ENCODE results near the gene CCDC33. TPM values are rescaled to one million over a fixed set of nuclear protein-coding genes. Genes with fewer than 3 reads are reported as not detected.

CCDC33 gene
- polyA plus RNA-seq = under 1 TPM in 1 of 3 donors, not detected in 2; 0.03 TPM

GRCh38 chr15:74235962-74236361 lies at the start of gene CCDC33:
Gene CCDC33 (plus strand): TSS chr15:74236326. CDS start chr15:74236720, 394 bp downstream.
- 55 to 71% (median 57%) methylated on average over 6 of the region's 6 CpGs for WGBS, 3 donors
- H3K27ac ChIP-seq (ENCODE audit: low read depth, low read length) = no peak within 1 kb of the TSS

DNA sequence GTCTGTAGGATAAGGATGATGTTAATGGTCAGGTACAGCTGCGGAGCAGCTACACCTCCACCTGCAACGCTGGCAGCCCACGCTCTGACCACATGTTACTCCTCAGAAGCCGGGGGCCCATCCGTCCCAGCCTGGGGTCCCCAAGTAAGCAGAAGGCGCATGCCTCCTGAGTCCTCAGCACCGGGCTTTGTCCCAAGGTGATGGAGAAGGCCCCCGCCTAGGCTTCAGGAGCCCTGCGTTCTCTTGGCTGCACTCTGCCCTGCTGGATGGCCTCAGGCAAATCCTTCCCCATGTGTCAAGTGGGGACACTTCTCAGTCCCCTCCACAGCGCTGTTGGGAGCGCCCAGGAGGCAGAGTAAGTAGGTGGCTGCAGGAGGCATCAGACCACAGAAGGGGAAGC lies 47.9 kb upstream of the CCDC33 start:
- no peak overlapping the region for H3K27ac ChIP-seq (ENCODE audit: low read depth, low read length)
- 87 to 95% (median 93%) methylated on average over 11 of the region's 11 CpGs for WGBS, 3 donors

DNA sequence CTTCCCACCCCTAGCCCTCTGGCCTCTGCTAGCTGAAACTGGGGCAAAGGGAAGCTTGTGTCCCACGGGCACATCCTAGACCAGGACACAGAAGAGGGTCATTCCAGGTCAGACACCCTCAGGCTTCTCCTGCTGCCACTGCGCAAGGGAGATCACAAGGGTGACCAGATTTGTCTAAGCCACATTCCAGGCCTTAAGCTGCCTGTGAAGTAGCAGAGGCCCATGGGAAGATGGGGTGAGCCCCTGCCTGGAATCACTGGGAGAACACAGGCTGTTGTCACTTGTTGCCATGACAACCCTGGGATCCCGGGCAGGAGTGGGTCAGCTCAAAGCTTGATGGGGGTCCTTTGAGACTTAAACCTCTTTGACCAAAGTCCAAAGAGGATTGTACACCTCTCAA lies 44.3 kb upstream of the CCDC33 start:
- H3K27ac ChIP-seq (ENCODE audit: low read depth, low read length) = no peak overlapping the region
- WGBS, 3 donors = 43 to 68% (median 65%) methylated on average over 3 of the region's 3 CpGs

DNA sequence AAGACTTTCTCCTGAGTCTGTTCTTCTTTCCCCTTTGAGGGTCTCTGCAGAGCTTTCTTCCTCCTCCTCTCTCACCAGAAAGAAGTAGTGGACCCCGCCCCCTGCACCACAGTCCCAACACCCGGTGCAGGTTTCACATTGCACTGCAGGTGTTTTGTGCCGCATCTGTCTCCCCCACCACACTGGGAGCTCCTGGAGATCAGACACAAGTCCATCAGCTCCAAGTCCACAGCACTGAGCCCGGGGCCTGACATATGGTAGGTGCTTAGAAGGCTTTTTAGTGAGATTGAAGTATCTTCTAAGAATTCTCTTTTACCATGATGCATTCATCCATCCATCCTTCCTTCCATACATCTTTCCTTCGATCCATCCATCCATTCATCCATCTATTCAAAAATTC lies 43.4 kb upstream of the CCDC33 start:
- H3K27ac ChIP-seq (ENCODE audit: low read depth, low read length) = no peak overlapping the region
- 80 to 90% (median 86%) methylated on average over 5 of the region's 5 CpGs for WGBS, 3 donors

DNA sequence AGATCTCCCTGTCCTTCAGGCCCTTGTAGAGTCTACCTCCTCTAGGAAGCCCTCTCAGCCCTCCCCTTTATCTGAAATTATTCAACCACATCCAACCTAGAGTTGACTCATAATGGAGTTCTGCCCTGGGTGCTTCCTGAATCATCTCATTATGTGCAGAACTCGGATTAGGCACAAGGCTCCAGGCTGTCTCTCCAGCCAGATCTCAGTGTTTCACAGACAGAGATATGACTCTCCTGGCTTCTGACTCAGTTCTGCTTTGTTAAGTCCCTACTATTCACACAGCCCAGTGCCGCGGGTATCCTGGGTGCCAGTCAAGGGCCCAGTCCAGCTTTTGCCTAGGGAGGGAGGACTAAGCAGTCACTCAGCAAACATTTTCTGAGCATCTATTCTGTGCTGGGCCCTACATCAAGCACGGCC lies 42.8 kb upstream of the CCDC33 start:
- H3K27ac ChIP-seq (ENCODE audit: low read depth, low read length) = no peak overlapping the region
- 75 to 84% (median 84%) methylated on average over 4 of the region's 4 CpGs for WGBS, 3 donors

DNA sequence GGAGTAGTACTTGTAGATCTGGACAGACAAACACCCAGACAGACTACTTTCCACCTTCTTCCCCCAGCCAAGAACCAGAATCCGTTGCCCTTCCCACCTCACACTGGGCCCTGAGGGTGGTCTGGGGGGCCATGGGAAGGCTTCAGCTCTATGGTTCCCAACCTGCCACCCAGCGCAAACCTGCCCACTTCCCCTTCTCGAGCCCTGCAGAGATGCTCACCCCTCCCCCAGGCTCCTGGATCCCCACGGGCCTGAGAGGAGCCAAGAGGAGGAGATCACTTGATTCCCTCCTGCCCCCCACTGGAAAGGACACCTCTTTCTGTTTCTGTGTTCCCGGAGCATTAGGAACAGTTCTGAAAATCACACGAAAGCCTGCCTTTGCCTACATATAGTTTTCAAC lies 42.2 kb upstream of the CCDC33 start:
- WGBS, 3 donors = 61 to 84% (median 65%) methylated on average over 6 of the region's 6 CpGs
- no peak overlapping the region for H3K27ac ChIP-seq (ENCODE audit: low read depth, low read length)

DNA sequence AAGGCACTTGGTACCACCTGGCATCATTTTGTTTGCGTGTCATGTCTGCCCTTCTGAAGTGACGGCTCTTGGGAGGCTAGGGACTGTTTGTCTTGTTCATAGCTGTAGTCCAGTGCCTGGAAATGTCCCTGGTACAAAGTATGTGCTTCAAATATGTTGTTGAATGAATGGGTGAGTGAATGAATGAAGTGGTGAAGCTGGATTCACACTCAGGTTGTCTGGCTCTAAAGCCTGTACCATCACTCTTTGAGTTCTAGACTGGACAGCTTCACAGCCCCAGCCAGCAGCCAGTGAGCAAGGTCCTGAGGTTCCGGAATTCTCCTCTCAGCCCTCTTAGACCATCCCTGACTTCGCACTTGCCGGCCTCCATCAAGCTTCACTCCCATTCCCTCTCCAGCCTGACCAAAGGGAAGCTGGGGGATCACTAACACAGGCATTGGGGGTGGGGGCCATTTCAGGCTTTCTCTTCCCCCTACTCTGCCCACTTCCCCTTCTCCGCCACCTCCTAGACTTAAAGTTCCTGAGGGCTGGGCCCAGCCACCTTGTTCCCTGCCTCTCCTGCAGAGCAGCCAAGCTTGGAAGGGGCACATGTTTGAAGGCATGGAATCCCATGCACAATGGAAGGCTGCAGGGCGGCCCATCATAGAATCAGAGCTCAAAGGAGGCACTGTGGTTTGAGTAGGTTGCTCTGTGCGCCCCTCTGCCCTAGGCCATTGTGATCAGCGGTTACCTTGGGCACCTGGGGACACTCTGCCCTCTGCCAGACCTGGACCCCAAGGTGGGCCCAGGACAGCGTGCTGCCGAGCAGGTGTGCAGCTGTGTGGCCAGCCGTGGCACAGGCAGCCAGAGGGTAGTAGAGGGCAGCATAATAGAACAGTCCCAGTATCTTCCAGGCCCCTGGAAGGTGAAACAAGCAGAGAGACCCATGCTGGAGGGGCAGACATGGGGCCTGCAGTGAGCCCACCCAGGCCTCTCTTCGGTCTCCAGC lies 41.3 kb upstream of the CCDC33 start:
- 91 to 93% (median 91%) methylated on average over 13 of the region's 13 CpGs for WGBS, 3 donors
- no peak overlapping the region for H3K27ac ChIP-seq (ENCODE audit: low read depth, low read length)

- H3K27ac ChIP-seq (ENCODE audit: low read depth, low read length) = no peak overlapping the region
- 36 to 47% (median 41%) methylated on average over 7 of the region's 7 CpGs for WGBS, 3 donors
Measured at GRCh38 chr15:74196175-74196574, 40.0 kb upstream of the CCDC33 start.

DNA sequence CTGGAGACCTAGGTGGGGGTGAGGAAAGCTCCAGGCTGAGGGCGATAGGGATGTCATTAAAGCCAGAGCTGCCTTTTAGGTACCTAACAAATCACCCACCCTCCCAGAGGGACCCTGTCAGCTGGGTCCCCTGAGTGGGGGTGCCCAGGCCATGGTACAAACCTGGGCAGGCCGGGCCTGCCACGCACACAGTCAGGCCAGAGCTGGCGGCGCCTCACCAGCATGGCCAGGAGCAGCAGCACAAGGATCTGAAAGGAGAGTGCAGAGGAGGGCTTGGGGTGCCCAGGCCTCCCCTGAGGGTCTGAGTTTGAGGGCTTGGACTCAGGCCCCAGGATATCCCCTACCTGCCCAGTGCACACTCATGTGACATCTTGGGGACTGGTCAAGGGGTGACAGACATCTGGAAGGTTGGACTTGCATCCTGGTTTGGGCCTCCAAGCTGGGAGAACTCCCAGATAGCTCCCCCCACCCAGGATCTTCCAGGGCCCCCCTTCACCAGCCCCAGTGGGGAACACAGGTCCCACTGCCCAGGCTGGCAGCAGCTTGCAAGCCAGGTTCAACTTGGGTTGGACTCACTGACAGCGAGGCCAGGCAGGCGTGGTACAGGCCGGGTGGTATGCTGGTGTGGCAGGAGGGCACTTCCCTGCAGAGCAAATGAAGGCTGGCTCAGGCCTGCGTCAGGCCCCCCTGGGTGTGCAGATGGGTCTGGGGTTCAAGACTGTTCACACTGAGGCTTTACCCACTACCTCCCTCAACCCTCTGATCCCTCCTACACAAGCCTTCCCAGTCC lies 38.8 kb upstream of the CCDC33 start:
- WGBS, 3 donors = 96 to 99% (median 96%) methylated on average over 9 of the region's 9 CpGs
- H3K27ac ChIP-seq (ENCODE audit: low read depth, low read length) = no peak overlapping the region

DNA sequence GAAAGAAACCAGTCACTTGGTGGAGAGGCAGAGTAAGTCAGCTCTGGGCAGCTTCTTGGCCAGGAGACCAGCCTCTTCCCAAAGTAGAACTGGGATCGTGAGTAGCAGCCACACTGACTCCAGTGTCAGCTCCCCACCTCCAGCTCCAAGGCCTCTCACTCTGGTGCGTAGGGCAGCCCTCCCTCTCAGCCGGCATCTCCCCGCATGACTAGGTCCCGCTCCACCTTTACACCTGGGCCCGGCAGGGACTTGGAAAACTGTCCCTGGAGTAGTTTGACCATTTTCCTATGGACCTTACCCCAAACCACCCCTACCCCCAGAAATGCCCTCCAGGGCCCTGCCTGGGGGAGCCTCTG lies 36.9 kb upstream of the CCDC33 start:
- no peak overlapping the region for H3K27ac ChIP-seq (ENCODE audit: low read depth, low read length)

GRCh38 chr15:74200412-74200815 lies 35.7 kb upstream of the CCDC33 start:
- H3K27ac ChIP-seq (ENCODE audit: low read depth, low read length) = no peak overlapping the region
- 18 to 71% (median 29%) methylated on average over 1 of the region's 1 CpG for WGBS, 3 donors

More for the DNA sequence above, 36.9 kb upstream of the CCDC33 start:
- 88 to 93% (median 89%) methylated on average over 6 of the region's 6 CpGs for WGBS, 3 donors

GRCh38 chr15:74200871-74201419 lies 35.2 kb upstream of the CCDC33 start:
- WGBS, 3 donors = 61 to 79% (median 66%) methylated on average over 8 of the region's 8 CpGs
- H3K27ac ChIP-seq (ENCODE audit: low read depth, low read length) = no peak overlapping the region

- 40 to 68% (median 62%) methylated on average over 7 of the region's 7 CpGs for WGBS, 3 donors
- no peak overlapping the region for H3K27ac ChIP-seq (ENCODE audit: low read depth, low read length)
Measured at GRCh38 chr15:74201710-74202420, 34.3 kb upstream of the CCDC33 start.

GRCh38 chr15:74202452-74203401 lies 33.4 kb upstream of the CCDC33 start, which contains the start of gene STRA6:
Gene STRA6 (minus strand): TSS chr15:74202787. CDS start chr15:74202267, 520 bp downstream.
- H3K27ac ChIP-seq (ENCODE audit: low read depth, low read length) = no peak within 1 kb of the TSS
- 52 to 70% (median 70%) methylated on average over 26 of the region's 26 CpGs for WGBS, 3 donors

DNA sequence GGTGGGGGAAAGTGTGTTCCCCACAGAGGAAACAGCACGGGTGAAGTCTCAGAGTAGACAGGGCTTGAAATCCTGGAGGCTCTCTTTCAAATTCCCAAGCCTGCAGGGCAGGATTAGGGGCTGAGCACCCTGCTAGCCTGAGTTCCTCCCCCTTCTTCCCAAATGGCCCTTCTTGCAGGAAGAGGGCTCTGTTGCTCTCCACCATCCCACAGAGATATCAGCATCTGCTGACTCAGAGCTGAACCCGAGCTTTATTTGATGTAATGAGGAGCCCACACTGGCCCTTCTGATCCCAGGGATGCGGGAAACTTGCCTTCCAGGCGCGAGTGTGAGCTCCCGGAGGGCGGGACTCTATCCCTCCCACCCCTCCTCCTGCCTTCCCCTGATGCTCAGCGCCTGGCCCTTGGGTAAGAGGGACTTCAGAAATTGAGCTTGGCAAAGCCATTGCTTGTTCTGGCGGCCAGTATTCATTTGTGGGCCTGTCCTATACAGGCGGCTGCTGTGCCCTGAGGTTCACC lies 32.2 kb upstream of the CCDC33 start:
- WGBS, 3 donors = 57 to 75% (median 66%) methylated on average over 10 of the region's 10 CpGs
- no peak overlapping the region for H3K27ac ChIP-seq (ENCODE audit: low read depth, low read length)

DNA sequence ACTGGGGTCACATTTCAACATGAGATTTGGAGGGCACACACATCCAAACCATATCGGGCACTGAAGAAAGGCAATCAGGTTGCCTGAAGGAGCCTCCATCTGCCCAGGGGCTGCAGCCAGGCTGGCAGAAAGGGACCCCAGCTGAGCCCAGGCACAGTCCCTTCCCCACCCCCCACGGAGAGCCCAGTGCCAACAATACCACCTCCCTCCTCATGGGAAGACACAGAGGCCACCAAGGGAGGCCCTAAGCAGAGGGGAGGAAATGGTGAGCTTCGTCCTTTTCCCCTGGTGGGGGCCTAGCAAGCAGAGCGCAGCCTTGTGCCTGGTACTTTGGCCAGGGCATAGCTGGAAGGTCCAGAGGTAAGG lies 30.6 kb upstream of the CCDC33 start:
- H3K27ac ChIP-seq (ENCODE audit: low read depth, low read length) = no peak overlapping the region
- WGBS, 3 donors = 72 to 83% (median 77%) methylated on average over 4 of the region's 4 CpGs

- WGBS, 3 donors = 61 to 66% (median 62%) methylated on average over 6 of the region's 6 CpGs
- H3K27ac ChIP-seq (ENCODE audit: low read depth, low read length) = no peak overlapping the region
Measured at GRCh38 chr15:74206801-74207281, 29.3 kb upstream of the CCDC33 start.
